IMR-90 (cell line): Measurements from ENCODE around the gene SMIM41. TPM values are rescaled to one million over a fixed set of nuclear protein-coding genes. Genes with fewer than 3 reads are reported as not detected.

Experiments used
- ATAC-seq: fragments of 200-7000 bp; cut with Tn5 transposase; 2 replicates; pipeline ENCODE4 v1.9.1; 2020; ENCODE audit warnings: low read depth, mild to moderate bottlenecking, moderate library complexity
- BruUV-seq: library from RNA; stranded (reverse); fragments of 400-500 nt; replicated peaks from 2 replicates; lab custom pipeline; 2021; lab: Mats Ljungman, UMichigan
- CTCF ChIA-PET: fragments of 300-600 bp; formaldehyde crosslinking; extraction: SDS; loops from one replicate; lab custom pipeline; 2021; ENCODE audit warnings: antibody characterized with exemption; lab: Yijun Ruan, JAX
- POLR2A ChIA-PET: fragments of 300-600 bp; sonication (Branson Sonifier 250); formaldehyde crosslinking; loops from one replicate; lab custom pipeline; 2022; ENCODE audit warnings: antibody characterized with exemption; ENCODE audit not compliant: unreplicated experiment; lab: Charles Lee
- DNase-seq: peaks from one replicate; pipeline ENCODE4 v3.0.0; 2013
- H2AFZ ChIP-seq: replicated peaks from 2 replicates; pipeline ENCODE3; 2013; ENCODE audit warnings: low read length, mild to moderate bottlenecking; ENCODE audit not compliant: poor library complexity
- H2AK5ac ChIP-seq: 2 replicates; pipeline ENCODE4 v1.6.1; 2013; ENCODE audit warnings: low read depth, low read length, inconsistent platforms
- H2AK9ac ChIP-seq: replicated peaks from 2 replicates; pipeline ENCODE3; 2013; ENCODE audit warnings: mild to moderate bottlenecking, low read depth, low read length, moderate library complexity; ENCODE audit not compliant: poor library complexity
- H2BK120ac ChIP-seq: 2 replicates; pipeline ENCODE4 v1.6.1; 2013; ENCODE audit warnings: low read depth, low read length, inconsistent platforms
- H2BK15ac ChIP-seq: 3 replicates; pipeline ENCODE4 v1.6.1; 2013; ENCODE audit warnings: low read depth, low read length, inconsistent platforms
- H2BK20ac ChIP-seq: 2 replicates; pipeline ENCODE4 v1.6.1; 2013; ENCODE audit warnings: low read depth, mild to moderate bottlenecking, inconsistent platforms, low read length, moderate library complexity
- H2BK5ac ChIP-seq: 2 replicates; pipeline ENCODE4 v1.6.1; 2013; ENCODE audit warnings: mild to moderate bottlenecking, low read depth, low read length, inconsistent platforms; ENCODE audit not compliant: poor library complexity, severe bottlenecking
- H3K14ac ChIP-seq: replicated peaks from 2 replicates; pipeline ENCODE4 v1.6.1; 2013; ENCODE audit warnings: low read depth, low read length, inconsistent platforms
- H3K18ac ChIP-seq: 2 replicates; pipeline ENCODE4 v1.6.1; 2013; ENCODE audit warnings: low read depth, low read length, control low read depth
- H3K23ac ChIP-seq: 2 replicates; pipeline ENCODE4 v1.6.1; 2013; ENCODE audit warnings: low read depth, low read length, inconsistent platforms
- H3K27ac ChIP-seq: 2 replicates; pipeline ENCODE4 v1.5.1; 2013; ENCODE audit warnings: mild to moderate bottlenecking, control low read depth, low read length; ENCODE audit not compliant: insufficient read depth
- H3K27me3 ChIP-seq: 2 replicates; pipeline ENCODE4 v1.6.1; 2013; ENCODE audit warnings: low read length; ENCODE audit not compliant: control insufficient read depth, insufficient read depth
- H3K36me3 ChIP-seq: 2 replicates; pipeline ENCODE4 v1.6.1; 2013; ENCODE audit warnings: low read length, mixed read lengths; ENCODE audit not compliant: control insufficient read depth, insufficient read depth
- H3K4ac ChIP-seq: 2 replicates; pipeline ENCODE4 v1.6.1; 2013; ENCODE audit warnings: low read depth, low read length, inconsistent platforms
- H3K4me1 ChIP-seq: 2 replicates; pipeline ENCODE4 v1.6.1; 2013; ENCODE audit warnings: low read length, mixed read lengths; ENCODE audit not compliant: control insufficient read depth, insufficient read depth
- H3K4me2 ChIP-seq: 2 replicates; pipeline ENCODE4 v1.6.1; 2013; ENCODE audit warnings: low read depth, mild to moderate bottlenecking, control low read depth, low read length, moderate library complexity
- H3K4me3 ChIP-seq: 2 replicates; pipeline ENCODE4 v1.5.1; 2013; ENCODE audit warnings: low read depth, mild to moderate bottlenecking, control low read depth, low read length, moderate library complexity; ENCODE audit not compliant: insufficient read depth
- H3K56ac ChIP-seq: 2 replicates; pipeline ENCODE4 v1.6.1; 2013; ENCODE audit warnings: low read length, inconsistent platforms; ENCODE audit not compliant: insufficient read depth; ENCODE audit errors: extremely low read depth
- H3K79me1 ChIP-seq, 2 experiments: 2 replicates each; pipeline ENCODE4 v1.6.1; 2013; ENCODE audit warnings: low read length in 2 of 2, inconsistent platforms in 1 of 2, low read depth in 1 of 2
- H3K9ac ChIP-seq: 2 replicates; pipeline ENCODE4 v1.6.1; 2013; ENCODE audit warnings: low read depth, low read length, control low read depth
- H3K9me1 ChIP-seq: 2 replicates; pipeline ENCODE4 v1.6.1; 2013; ENCODE audit warnings: low read length, inconsistent platforms; ENCODE audit not compliant: insufficient read depth
- H3K9me3 ChIP-seq: 2 replicates; pipeline ENCODE4 v1.6.1; 2013; ENCODE audit warnings: low read length; ENCODE audit not compliant: control insufficient read depth, insufficient read depth
- H4K20me1 ChIP-seq: 2 replicates; pipeline ENCODE4 v1.6.1; 2013; ENCODE audit warnings: low read length, inconsistent platforms; ENCODE audit not compliant: insufficient read depth
- H4K5ac ChIP-seq: 2 replicates; pipeline ENCODE4 v1.6.1; 2013; ENCODE audit warnings: mild to moderate bottlenecking, low read depth, low read length, control low read depth
- H4K8ac ChIP-seq, 2 experiments: 2 replicates each; pipeline ENCODE4 v1.6.1; 2013; ENCODE audit warnings: low read depth in 2 of 2, low read length in 2 of 2, control low read depth in 1 of 2, inconsistent platforms in 1 of 2
- H4K91ac ChIP-seq: 2 replicates; pipeline ENCODE4 v1.6.1; 2013; ENCODE audit warnings: low read depth, low read length, inconsistent platforms; ENCODE audit not compliant: insufficient read depth
- POLR2A ChIP-seq: IDR thresholded peaks from 2 replicates; pipeline ENCODE4 v1.6.1; 2012; ENCODE audit warnings: mild to moderate bottlenecking, low read depth, low read length
- RAD21 ChIP-seq: IDR thresholded peaks from 2 replicates; pipeline ENCODE4 v1.6.1; 2012; ENCODE audit warnings: low read length, improper control_type of control experiment
- RFX5 ChIP-seq: IDR thresholded peaks from 2 replicates; pipeline ENCODE4 v1.8.0; 2012; ENCODE audit warnings: low read depth, mild to moderate bottlenecking, low read length, moderate library complexity
- WGBS, 2 experiments: methylation state at CpG; one replicate each; pipeline versions ENCODE4 v1.1.5 to v1.1.7; 2013; ENCODE audit warnings: missing lambda C conversion rate in 2 of 2; ENCODE audit not compliant: insufficient read length in 1 of 2; ENCODE audit errors: extremely low coverage in 2 of 2; 5-methylcytosine and 5-hydroxymethylcytosine counted together
- dilution Hi-C: fragments of 300-500 bp; cut with HindIII; formaldehyde crosslinking; loops from one replicate; pipeline ENCODE4 v1.14.3; 2018; ENCODE audit warnings: low sequenced_read_pairs; ENCODE audit not compliant: unreplicated experiment
- in situ Hi-C: fragments of 300-500 bp; cut with MboI; formaldehyde crosslinking; loops from 3 replicates; pipeline ENCODE4 v1.14.3; 2019; ENCODE audit warnings: low sequenced_read_pairs, inconsistent platforms, mixed read lengths
- intact Hi-C: fragments of 100-400 bp; cut with micrococcal nuclease; formaldehyde crosslinking; loops from 2 replicates; pipeline ENCODE4 v1.10.0; 2022
- polyA plus RNA-seq, 3 experiments: library from polyadenylated mRNA; depleted of rRNA; stranded (reverse); fragments of >200 nt; gene quantifications; 2 replicates each; pipeline ENCODE4 v1.2.3, GENCODE V29; 2012; ENCODE audit warnings: low replicate concordance in 1 of 3
- total RNA-seq: library from RNA; depleted of rRNA; stranded (reverse); fragments of >200 nt; gene quantifications from 2 replicates; pipeline ENCODE4 v1.2.3, GENCODE V29; 2012
- TF ChIP-seq, protein P1 (sequence below): fragments of 150-350 bp; IDR thresholded peaks from 2 replicates; pipeline ENCODE4 v1.6.1; 2016; ENCODE audit warnings: low read depth, mild to moderate bottlenecking, low read length, moderate library complexity, borderline replicate concordance

The SMIM41 gene
- total and polyA plus RNA-seq, 2 of the 4 experiments (the other 2 are of a cell fraction), result not detected

DNA sequence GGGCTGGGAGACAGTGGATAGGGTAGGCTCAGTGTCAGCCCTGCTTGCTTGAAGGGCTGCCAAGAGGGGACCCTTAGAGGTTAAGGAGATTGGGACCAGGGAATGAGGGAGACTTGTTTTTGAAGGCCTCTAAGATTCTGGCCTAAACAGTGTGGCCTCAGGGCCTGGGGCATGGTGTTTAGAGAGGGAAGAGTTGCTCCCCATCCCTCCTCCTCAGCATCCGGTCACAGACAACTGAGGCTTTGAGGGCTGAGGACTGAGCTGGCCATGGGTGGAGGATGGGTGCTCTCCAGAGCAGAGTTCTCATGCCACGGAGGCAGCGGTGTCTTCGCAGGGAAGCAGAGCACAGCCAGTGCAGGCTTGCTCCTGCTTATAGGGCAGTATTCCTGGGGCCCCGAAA, 62.9 kb downstream of the SMIM41 start:
- Histone ChIP-seq H3K4ac (peak overlapping the region; percentile 40; the same call in 1 of the 2 replicates), H4K5ac (no peak overlapping the region), H4K8ac (no peak overlapping the region), H3K79me1 (peaks cover 8 to 20% of the 10 kb centered on the region in 2 experiments; a peak in 3 of 4 replicates), H3K36me3 (no peaks in the 10 kb centered on the region), H4K91ac (peak overlapping the region; percentile 51; the same call in 1 of the 2 replicates), H2AK5ac (0 out of 2 replicates have a peak overlapping the region, but pooled peaks have one; percentile 24), H3K14ac (no peak overlapping the region), H2AK9ac (no peak overlapping the region), H2AFZ (no peak overlapping the region), H2BK20ac (peak overlapping the region; percentile 47), H2BK5ac (no peak overlapping the region), H3K27me3 (no peaks in the 10 kb centered on the region), H3K4me2 (no peak overlapping the region), H3K23ac (no peak overlapping the region), H3K56ac (no peak overlapping the region), H2BK15ac (no peak overlapping the region), H3K18ac (no peak overlapping the region), H3K9ac (no peak overlapping the region), H3K4me1 (peaks cover 24% of the 10 kb centered on the region), H3K27ac (no peak overlapping the region), H3K4me3 (no peak overlapping the region), H3K9me1 (peaks cover 23% of the 10 kb centered on the region), H4K20me1 (no peaks in the 10 kb centered on the region), H3K9me3 (no peaks in the 10 kb centered on the region), H2BK120ac (no peak overlapping the region)
- dilution Hi-C loops (no loop called here), intact Hi-C loops (no loop called here), in situ Hi-C loops (no loop called here)
- whole genome bisulfite sequencing, 2 experiments, result 20% methylated on average over 1 of the region's 5 CpGs; no CpG with 5 or more reads in 1 of the 2 experiments
- no peak for TF ChIP-seq POLR2A
- no peak for TF ChIP-seq RFX5
- no peak for TF ChIP-seq RAD21
- TF ChIP-seq, protein P1, sequence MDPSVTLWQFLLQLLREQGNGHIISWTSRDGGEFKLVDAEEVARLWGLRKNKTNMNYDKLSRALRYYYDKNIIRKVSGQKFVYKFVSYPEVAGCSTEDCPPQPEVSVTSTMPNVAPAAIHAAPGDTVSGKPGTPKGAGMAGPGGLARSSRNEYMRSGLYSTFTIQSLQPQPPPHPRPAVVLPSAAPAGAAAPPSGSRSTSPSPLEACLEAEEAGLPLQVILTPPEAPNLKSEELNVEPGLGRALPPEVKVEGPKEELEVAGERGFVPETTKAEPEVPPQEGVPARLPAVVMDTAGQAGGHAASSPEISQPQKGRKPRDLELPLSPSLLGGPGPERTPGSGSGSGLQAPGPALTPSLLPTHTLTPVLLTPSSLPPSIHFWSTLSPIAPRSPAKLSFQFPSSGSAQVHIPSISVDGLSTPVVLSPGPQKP, result no peak
- DNase-seq (no peak), ATAC-seq (no peak)
- ChIA-PET POLR2A (no interaction called here), CTCF (interaction anchor here (1.0 kb wide), 1 partner anchor 185 kb away, joined by 4 read pairs; no protein-coding TSS in a partner anchor)
- BruUV-seq, result no TSS peak
